ENCODE data around the gene AP3S2.
A peak's percentile ranks its signal among the peaks of the same experiment; 100 is the strongest.
"Not testable (repeated sequence)": the region's sequence is repeated elsewhere in the genome, so short reads cannot be mapped to it uniquely, and the experiment has no call there.

AP3S2 gene

DNA sequence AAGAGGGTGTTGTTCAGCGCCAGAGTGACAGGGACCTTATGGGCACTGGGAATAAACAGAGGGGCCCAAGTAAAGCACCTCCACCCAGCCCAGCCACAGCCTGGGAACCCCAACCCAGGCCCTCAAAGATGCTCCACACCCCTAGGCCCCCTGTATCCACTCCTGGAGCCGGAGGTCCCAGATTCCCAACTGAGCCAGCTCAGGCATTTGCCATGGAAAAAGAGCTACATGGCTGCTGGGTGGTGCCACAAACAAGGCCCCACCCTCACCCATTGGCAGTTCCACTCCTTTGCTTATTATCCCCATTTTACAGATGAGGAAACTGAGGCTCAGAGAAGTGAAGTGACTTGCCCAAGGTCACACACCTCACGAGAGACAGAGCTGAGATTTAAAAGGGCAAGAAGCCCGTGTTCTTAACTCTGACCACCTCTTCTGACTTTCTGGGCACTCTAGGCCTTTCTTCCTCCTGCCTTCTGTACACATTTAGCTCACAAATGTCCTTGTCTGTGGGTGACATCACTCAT, 96.1 kb downstream of the AP3S2 start:
- no peak for DNase-seq

DNA sequence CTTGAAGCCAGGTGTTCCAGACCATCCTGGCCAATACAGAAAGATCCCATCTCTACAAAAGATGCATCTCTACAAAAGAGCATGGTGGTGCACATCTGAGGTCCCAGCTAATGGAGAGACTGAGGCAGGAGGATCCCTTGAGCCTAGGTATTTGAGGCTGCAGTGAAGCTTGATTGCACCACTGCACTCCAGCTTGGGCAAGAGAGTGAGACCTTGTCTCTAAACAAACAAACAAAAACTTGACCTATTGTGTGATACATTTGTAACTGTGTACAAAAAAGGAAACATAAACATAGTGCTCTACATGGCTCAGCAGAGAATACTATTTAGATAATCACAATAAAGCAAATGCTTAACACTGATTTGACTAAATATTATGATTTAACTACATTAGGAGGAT, 97.8 kb downstream of the AP3S2 start:
- DNase-seq: no peak

DNA sequence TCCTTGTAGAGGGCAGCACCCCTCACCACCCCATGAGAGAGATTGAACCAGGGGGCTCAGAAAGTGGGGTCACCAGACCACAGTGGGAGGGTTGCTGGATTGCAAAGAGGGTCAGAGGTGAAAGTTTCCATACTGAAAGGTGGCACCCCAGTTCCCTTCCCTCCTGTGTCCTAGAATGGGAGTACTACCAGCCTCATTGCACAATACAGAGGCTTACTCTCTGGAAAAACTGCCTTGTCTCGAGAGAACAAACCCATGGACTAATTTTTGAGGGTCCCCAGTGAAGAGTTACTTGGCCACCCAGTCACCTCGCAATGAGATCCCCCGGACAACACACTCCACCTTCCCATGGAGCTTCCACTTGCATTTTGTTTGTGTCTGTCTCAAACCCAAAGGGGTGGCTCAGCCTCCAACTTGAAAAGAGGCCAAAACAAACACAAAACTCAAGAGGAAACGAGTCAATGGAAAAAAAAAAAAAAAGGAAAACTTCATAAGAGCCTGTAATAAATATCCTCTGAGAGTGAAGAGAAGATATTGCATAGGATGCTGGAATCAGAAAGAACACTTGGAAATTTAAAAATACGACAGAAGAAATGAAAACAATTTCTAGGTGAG, 99.1 kb downstream of the AP3S2 start:
- DNase-seq: no peak

DNA sequence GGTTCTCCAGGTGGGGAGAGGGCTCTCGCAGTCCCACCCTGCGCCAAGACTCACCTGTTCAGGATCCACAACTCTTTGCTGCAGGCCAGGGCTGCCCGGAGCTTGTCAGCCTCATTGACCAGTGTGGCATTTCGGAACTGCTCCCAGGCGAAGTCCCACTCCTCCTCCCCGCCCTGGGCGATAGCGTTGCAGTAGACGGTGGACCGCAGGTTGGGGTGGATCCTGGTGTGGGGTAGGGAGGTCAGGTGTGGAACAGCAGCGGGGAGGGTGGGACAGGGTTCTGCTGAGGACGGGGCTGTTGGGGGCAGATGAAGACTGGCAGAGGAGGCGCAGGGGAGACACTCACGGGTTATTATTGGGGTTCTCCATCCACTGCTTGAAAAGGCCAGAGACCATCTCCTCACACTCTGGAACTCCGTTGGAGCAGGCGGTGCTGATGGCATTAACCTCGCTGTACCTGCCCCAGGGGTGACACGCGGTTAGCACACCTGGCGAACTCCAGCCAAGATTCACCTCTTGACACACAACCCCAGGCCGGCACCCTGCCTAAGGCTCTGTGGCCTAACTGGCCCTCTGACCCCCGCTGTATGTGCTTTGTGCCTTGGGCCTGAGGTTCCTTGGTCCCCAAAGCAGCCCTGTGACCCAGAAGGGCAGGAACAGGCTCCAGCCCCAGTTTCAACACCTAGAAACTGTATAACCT, 101.5 kb downstream of the AP3S2 start:
- no peak for DNase-seq

DNA sequence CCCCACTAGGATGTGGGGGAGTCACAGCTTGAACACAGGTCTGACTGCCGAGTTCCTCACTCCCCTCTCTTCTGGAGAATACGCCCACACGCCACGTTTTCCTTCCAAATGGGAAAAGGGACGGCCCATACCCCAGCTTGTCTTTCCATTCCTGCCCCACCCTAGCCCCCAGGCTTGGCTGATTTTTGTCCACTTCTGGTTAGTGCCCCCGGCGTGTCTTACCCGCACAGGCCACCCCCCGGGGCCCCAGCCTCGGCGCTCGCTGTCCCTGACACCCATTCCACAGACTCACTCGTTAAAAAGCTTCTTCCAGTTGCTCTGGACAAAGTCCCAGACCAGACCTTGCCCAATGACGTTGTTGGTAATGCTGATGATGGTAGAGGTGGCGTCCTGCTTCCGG, 103.1 kb downstream of the AP3S2 start:
- DNase-seq: no peak

DNA sequence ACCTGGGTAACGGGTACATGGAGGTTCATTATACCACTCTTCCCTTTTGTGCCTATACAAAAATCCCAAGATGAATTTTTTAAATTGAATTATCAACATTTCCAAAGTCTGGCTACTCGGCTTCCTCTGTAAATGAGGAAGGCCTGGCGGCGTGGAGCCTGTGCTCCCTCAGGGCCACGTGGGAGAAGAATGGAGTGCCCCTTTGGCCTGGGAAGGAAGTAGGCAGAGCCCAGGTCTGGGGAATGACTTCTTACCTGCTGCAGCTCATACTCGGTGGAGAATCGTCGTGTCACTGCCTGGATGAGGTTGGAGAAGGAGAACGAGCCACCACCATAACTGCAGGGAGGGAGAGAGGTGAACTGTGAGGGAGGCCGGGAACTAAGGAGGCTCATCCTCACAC, 103.6 kb downstream of the AP3S2 start:
- no peak for DNase-seq

DNA sequence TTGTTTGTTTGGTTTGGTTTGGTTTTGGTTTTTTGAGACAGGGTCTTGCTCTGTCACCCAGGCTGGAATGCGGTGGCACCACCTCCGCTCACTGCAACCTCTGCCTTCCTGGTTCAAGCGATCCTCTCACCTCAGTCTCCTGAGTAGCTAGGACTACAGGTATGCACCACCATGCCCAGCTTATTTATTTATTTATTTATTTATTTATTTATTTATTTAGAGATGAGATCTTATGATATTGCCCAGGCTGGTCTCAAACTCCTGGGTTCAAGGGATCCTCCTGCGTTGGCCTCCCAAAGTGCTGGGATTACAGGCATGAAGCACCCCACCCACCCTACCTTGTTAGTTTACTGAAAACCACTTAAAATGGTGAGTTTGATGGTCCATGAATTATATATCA, 105.2 kb downstream of the AP3S2 start:
- not testable (repeated sequence) for DNase-seq

DNA sequence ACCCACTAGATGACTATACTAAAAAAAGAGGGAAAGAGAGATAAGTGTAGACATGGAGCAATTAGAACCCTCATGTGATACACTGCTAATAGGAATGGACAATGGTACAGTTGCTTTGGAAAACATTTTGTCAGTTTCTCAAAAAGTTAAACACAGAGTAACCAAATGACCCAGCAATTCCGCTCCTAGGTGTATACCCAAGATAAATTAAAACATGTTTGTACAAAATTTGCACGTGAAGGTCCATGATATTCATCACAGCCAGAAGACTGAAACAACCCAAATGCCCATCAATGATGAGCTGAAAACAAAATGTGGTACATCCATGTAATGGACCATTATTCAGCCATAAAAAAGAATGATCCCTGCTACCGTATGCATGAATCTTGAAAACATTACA, 105.8 kb downstream of the AP3S2 start:
- DNase-seq: no peak

DNA sequence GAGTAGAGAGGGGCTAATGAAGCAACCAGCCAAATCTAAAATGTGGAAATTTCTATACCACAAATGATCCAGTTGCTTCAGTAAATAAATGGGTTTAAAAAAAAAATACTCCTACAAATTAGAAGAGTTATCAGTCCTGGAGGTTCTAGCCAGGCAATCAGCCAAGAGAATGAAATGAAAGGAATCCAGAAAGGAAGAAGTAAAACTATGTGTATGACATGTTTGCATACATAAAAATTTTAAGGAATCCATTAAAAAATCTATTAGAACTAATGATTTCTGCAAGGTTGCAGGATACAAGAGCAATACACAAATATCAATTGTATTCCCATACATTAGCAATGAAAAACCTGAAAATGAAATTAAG, 108.0 kb downstream of the AP3S2 start:
- DNase-seq: no peak

DNA sequence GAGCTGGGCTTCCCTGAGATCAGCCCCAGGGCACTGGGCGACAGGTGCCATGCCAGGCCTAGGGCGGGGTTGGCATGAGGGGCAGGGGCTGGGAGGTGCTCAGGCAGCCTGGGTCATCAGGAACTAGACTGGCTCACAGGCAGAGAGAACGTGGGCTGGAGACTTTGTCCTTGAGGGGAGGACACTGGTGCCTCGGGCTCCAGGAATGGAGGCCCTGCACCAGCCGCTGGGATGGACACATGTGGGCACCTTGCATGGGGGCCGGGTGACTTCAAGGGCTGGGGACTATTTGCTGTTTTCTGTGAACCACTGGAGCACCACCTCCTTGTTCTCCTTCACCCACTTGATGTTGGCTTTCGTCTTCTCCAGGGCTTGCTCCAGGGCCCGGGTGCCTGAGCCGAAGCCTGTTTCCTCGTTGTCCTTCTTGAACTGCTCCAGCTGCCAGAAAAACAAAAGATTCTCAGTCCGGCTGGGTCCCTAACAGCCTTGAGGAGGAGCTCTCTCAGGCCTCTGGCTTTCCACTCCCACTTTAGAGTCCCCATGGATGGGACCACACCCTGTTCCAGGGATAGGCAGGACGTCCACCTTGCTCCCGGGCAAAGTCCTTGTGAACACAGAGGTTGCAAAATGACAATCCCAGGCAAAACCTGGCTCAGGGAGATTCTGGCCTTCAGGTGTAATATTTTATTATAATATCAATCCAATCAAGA, 108.6 kb downstream of the AP3S2 start:
- DNase-seq: no peak

DNA sequence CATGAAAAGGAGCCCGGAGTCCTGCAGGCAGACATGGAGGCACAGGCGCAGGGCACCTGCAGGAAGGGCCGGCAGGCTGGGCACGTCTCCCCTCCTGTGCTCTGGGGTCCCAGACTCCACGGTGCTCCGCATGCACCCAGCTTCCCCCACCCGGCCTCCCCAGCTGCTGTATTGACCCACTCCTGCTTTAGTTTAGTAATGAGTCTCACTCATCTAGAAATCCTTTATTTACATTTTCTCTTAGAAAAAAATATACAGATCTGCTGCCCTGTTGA, 109.2 kb downstream of the AP3S2 start:
- no peak for DNase-seq

DNA sequence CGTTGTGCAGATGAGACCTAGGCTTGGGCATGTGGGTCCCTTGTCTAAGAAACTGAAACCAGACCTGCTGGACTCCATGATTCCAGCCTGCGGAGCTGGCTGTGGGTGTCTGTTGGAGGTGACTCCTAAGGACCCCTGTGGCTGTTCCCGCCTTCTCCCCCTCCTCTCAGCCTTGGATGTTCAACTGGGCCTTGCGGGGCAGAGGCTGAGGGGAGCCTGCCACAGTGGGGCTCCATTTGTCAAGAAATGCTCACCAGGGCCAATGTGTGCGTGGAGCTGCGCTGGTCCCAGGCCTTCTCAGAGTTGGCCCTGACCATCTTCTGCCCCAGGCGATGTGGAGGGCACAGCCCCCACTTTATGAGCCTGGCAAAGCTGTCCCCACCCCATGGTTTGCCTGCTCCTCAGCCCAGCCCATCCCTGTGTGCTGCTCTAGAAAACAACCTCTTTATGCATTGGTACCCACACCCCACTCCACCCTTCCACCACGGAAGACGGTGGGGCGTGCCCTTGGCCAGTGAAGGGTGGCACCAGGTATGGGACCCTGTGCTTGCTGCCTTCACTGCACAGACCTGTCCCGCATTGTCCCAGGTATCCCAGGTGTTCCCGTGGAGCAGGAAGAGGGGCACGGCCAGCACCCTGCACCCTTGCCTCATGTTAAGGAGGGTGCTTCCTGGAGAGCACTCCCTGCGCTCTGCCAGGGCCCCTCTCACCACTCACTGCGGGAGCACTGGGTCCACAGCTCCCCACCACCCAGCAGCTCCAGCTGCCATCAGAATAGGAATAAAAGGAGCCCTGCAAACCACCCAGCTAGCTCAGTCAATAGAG, 109.7 kb downstream of the AP3S2 start:
- no peak for DNase-seq

DNA sequence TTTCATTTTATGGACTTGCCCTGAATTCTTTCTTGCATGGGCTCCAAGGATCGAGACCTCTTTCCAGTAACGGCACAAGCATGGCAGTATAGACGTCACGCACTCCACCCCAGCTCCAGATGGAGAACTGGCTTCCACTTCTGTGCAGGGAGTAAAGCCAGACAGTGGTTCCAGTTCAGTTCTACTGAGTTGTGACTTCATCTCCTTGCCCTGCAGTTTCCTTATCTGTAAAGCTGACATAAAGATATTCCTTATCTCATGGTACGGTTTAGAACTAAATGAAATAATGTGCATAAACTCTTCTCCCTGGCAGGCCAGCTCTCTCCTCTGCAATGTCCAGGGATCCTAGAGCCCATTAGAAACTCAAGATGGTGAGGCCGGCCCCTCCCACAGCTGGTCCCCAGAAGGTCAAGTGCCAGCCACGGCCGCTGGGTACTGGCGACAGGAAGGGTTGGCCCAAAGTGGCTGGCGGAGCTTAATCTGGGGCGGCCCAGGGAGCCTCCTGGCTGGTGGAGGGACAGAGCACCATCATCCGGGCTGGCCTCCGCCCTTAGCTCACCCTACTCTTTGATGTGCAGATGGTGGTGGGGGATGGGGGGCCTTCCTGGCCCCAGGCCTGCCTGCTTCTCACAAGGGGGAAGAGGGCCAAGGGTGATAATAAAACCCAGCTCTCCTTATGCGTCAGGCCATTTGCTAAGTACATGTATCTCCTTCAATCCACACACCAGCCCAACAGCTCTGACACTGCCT, 110.5 kb downstream of the AP3S2 start:
- DNase-seq: no peak

DNA sequence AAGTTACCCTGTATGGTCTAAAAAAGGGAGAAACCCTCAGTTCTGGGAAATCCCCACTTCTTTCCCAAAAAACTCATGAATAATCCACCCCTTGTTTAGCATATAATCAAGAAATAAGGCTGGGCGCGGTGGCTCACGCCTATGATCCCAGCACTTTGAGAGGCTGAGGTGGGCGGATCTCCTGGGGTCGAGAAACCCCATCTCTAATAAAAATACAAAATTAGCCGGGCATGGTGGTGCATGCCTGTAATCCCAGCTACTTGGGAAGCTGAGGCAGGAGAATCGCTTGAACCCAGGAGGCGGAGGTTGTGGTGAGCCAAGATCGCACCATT, 111.2 kb downstream of the AP3S2 start:
- not testable (repeated sequence) for DNase-seq

DNA sequence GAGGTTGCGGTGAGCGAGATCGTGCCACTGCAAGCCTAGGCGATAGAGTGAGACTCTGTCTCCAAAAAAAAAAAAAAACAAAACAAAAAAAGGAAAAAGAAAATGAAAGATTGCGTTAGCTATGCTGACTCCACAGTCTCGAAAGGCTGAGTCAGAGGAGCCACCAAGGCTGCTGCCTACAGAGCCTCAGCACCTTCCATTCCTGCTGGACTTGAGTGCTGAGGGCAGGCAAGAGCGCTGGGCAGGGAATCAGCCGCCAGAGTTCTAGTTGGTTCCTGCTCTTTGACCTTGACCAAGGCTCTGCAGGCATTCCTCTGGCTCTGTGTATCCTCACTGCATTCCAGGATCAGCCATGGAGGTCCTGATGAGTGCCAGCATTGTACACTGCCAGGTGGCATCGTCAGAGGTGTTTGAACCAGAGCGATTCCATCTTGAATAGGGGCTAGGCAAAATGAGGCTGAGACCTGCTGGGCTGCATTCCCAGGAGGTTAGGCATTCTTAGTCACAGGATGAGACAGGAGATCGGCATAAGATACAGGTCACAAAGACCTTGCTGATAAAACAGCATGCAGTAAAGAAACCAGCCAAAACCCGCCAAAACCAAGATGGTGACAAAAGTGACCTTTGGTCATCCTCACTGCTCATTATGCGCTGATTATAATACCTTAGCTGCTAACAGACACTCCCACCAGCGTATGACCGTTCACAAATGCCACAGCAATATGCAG, 111.7 kb downstream of the AP3S2 start:
- DNase-seq: peak; percentile 94

DNA sequence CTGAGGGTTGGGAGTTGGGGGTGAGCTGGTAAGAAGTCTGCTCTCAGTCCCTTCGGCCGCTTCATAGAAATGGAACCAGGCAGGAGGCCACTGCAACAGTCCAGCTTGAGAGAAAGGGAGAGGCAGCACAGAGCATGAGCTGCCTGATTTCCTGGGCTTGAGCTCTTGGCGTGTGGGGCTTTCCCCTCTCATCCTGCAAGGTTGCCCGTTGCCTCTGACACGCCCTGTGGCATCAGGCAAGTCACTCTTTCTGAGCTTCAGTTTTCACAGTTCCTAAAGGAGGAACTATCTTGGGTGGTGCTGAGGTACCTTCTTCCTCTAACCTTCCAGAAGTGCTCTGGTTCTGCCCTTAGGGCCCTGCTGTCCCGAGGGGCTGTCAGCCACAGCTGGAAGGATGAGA, 112.7 kb downstream of the AP3S2 start:
- peak; percentile 88 for DNase-seq

DNA sequence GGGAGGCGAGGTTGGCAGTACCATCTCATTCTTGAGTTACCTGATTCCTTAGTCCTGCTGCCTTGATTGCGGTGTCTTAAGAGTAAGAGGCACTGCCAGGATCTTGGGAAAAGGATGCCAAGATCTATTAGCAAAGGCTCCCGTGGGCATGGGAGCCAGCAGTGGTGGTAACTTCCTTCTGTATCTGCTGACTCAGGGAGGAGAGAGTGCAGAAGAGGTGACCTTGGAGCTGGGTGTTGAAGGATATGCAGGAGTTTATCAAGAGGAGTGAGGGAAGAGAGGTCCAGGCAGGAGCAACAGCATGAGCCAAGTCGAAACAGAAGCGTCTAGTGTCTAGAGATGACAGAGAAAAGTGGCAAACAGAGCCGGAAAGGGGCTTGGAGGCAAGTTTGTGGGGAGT, 113.2 kb downstream of the AP3S2 start:
- DNase-seq: peak; percentile 20
